HL-60/S4 treated with phorbol 12-myristate 13-acetate at 8.2 ng/mL for 4 days and 3 days (cell line): ENCODE measurements around the gene DOP1A.

Experiments
- in situ Hi-C: fragments of 300-500 bp; cut with MboI; formaldehyde crosslinking; loops from 2 replicates; pipeline ENCODE4 v1.15.0; 2022; ENCODE audit warnings: low sequenced_read_pairs

Gene DOP1A

GRCh38 chr6:83072726-83073125, 5.3 kb downstream of the DOP1A start:
- in situ Hi-C loops, result no loop called here

GRCh38 chr6:83073615-83074014, 6.1 kb downstream of the DOP1A start:
- in situ Hi-C loops, result no loop called here

GRCh38 chr6:83083476-83083875, 16.0 kb downstream of the DOP1A start:
- in situ Hi-C loops, result no loop called here

GRCh38 chr6:83086751-83087150, 19.3 kb downstream of the DOP1A start:
- in situ Hi-C loops, result no loop called here

- in situ Hi-C loops, result no loop called here
These were observed 25.4 kb downstream of the DOP1A start for GRCh38 chr6:83092756-83093399.

- in situ Hi-C loops, result no loop called here
These were observed 29.3 kb downstream of the DOP1A start for GRCh38 chr6:83096791-83097190.

- in situ Hi-C loops, result no loop called here
These were observed 29.7 kb downstream of the DOP1A start for GRCh38 chr6:83097204-83097603.

GRCh38 chr6:83097675-83098074, 30.2 kb downstream of the DOP1A start:
- in situ Hi-C loops, result no loop called here

GRCh38 chr6:83098589-83098988, 31.1 kb downstream of the DOP1A start:
- in situ Hi-C loops, result no loop called here

GRCh38 chr6:83108378-83108777, 40.9 kb downstream of the DOP1A start:
- in situ Hi-C loops, result no loop called here

- in situ Hi-C loops, result no loop called here
These were observed 45.8 kb downstream of the DOP1A start for GRCh38 chr6:83113258-83113657.

- in situ Hi-C loops, result no loop called here
These were observed 46.7 kb downstream of the DOP1A start for GRCh38 chr6:83114164-83114563.

GRCh38 chr6:83117802-83118201, 50.3 kb downstream of the DOP1A start:
- in situ Hi-C loops, result no loop called here

GRCh38 chr6:83119742-83120300, 52.4 kb downstream of the DOP1A start:
- in situ Hi-C loops, result no loop called here

GRCh38 chr6:83124553-83124952, 57.1 kb downstream of the DOP1A start:
- in situ Hi-C loops, result no loop called here

- in situ Hi-C loops, result no loop called here
These were observed 58.0 kb downstream of the DOP1A start for GRCh38 chr6:83125425-83125824.

- in situ Hi-C loops, result no loop called here
These were observed 58.8 kb downstream of the DOP1A start for GRCh38 chr6:83126223-83126622.

GRCh38 chr6:83126807-83127206, 59.3 kb downstream of the DOP1A start:
- in situ Hi-C loops, result no loop called here

- in situ Hi-C loops, result no loop called here
These were observed 59.8 kb downstream of the DOP1A start for GRCh38 chr6:83127258-83127657.

GRCh38 chr6:83127976-83128375, 60.5 kb downstream of the DOP1A start:
- in situ Hi-C loops, result no loop called here

GRCh38 chr6:83132121-83132520, 64.7 kb downstream of the DOP1A start:
- in situ Hi-C loops, result no loop called here

- in situ Hi-C loops, result no loop called here
These were observed 70.7 kb downstream of the DOP1A start for GRCh38 chr6:83138118-83138722.

GRCh38 chr6:83138758-83139157, 71.3 kb downstream of the DOP1A start:
- in situ Hi-C loops, result no loop called here
